Loucy (cell line): ENCODE data around the gene ECSCR.

ENCODE experiments used
- CTCF ChIP-seq: fragments of 200-600 bp; sonication (generic); conservative IDR thresholded peaks from 2 replicates; pipeline ENCODE4 v1.5.1; 2014; ENCODE audit warnings: mild to moderate bottlenecking, antibody characterized with exemption, low read length
- EZH2phosphoT487 ChIP-seq: fragments of 200-600 bp; IDR thresholded peaks from 2 replicates; pipeline ENCODE4 v1.6.1; 2018; ENCODE audit warnings: antibody characterized with exemption, mild to moderate bottlenecking, moderate library complexity, borderline replicate concordance

DNA sequence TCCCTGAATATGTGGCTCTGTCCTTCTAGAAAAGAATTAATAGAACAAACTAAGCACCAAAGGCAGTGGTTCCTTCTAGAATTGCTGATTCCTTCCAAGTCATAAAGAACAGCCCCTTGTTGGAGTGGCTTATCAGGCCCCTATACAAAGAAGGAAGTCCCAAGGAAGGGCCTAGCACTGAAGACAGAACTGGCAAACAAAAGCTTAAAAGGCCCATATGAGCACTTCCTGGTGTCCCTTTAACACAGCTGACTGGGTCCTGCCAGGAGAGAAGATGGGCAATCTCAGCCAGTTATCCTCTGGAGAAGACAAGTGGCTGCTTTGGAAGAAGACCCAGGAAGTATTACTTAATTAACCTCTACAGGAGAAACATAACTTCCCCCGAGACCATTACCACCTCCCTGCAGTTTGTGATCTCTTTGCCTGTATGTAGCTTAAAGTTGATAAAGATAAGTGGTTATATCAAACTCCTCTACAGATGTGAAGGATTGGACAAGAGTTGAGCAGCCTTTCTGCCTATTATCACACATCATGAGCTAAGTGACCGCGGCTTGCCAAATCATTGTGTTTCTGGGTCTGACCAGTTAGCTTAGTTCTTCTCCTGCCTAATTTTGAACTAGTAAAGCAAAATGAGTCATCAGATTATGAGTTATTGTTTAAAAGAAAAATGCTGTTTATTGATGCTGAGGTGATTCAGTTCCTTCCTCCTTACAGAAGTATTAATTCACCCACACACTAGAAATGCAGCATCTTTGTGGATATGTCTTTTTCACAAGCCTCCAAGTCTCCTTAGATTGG lies 33.3 kb upstream of the ECSCR start:
- TF ChIP-seq EZH2phosphoT487 (no peak), CTCF (no peak)
